Suppressor macrophage treated with lipopolysaccharide for 4 hours (primary cell): ENCODE data around the gene PEDS1.

ENCODE experiments used
- DNase-seq: peaks from one replicate; pipeline ENCODE4 v3.0.0-alpha.2; 2020

PEDS1 gene

GRCh38 chr20:50133474-50134217, 19.9 kb downstream of the PEDS1 start:
- DNase-seq = no peak

- DNase-seq = no peak
Measured at GRCh38 chr20:50133041-50133440, 20.5 kb downstream of the PEDS1 start.

GRCh38 chr20:50130995-50131394, 22.5 kb downstream of the PEDS1 start:
- DNase-seq = no peak

GRCh38 chr20:50130356-50130723, 23.2 kb downstream of the PEDS1 start:
- no peak for DNase-seq

GRCh38 chr20:50129662-50130355, 23.7 kb downstream of the PEDS1 start:
- DNase-seq = no peak

GRCh38 chr20:50128520-50128905, 25.0 kb downstream of the PEDS1 start:
- DNase-seq = no peak

GRCh38 chr20:50127587-50128519, 25.7 kb downstream of the PEDS1 start:
- DNase-seq = no peak

- no peak for DNase-seq
Measured at GRCh38 chr20:50126662-50127061, 26.9 kb downstream of the PEDS1 start.

GRCh38 chr20:50125279-50125678, 28.2 kb downstream of the PEDS1 start:
- no peak for DNase-seq

- no peak for DNase-seq
Measured at GRCh38 chr20:50124496-50124895, 29.0 kb downstream of the PEDS1 start.

GRCh38 chr20:50123418-50123817, 30.1 kb downstream of the PEDS1 start:
- DNase-seq = no peak

- no peak for DNase-seq
Measured at GRCh38 chr20:50122763-50123162, 30.8 kb downstream of the PEDS1 start.

GRCh38 chr20:50121858-50122271, 31.7 kb downstream of the PEDS1 start:
- no peak for DNase-seq

GRCh38 chr20:50120935-50121693, 32.4 kb downstream of the PEDS1 start:
- peak; percentile 67 for DNase-seq

GRCh38 chr20:50118203-50118602, 35.3 kb downstream of the PEDS1 start:
- DNase-seq = no peak

- no peak for DNase-seq
Measured at GRCh38 chr20:50116368-50116999, 37.0 kb downstream of the PEDS1 start.

- DNase-seq = peak; percentile 96
Measured at GRCh38 chr20:50115591-50116367, 37.7 kb downstream of the PEDS1 start.

GRCh38 chr20:50115041-50115512, 38.4 kb downstream of the PEDS1 start:
- DNase-seq = no peak

GRCh38 chr20:50113420-50114224, 39.9 kb downstream of the PEDS1 start:
- no peak for DNase-seq
